GM06990 (cell line): ENCODE measurements around the gene TMTC1.

ENCODE experiments used
- DNase-seq: peaks from one replicate; pipeline ENCODE4 v3.0.0-alpha.2; 2011; ENCODE audit not compliant: insufficient read length; ENCODE audit errors: extremely low read depth
- H3K27me3 ChIP-seq: replicated peaks from 2 replicates; pipeline ENCODE4 v1.6.0; 2011; ENCODE audit warnings: low read length; ENCODE audit not compliant: control insufficient read depth, insufficient read depth
- H3K36me3 ChIP-seq: 2 replicates; pipeline ENCODE4 v1.5.1; 2011; ENCODE audit warnings: low read length; ENCODE audit not compliant: control insufficient read depth, insufficient read depth
- H3K4me3 ChIP-seq: replicated peaks from 2 replicates; pipeline ENCODE4 v1.5.1; 2011; ENCODE audit warnings: low read depth, mild to moderate bottlenecking, control low read depth, low read length
- TF ChIP-seq, protein P1 (sequence below): IDR thresholded peaks from 2 replicates; pipeline ENCODE4 v1.5.1; 2011; ENCODE audit warnings: low read length, control low read depth, mild to moderate bottlenecking, inconsistent platforms; ENCODE audit not compliant: insufficient read depth, poor library complexity, severe bottlenecking

TMTC1 gene

DNA sequence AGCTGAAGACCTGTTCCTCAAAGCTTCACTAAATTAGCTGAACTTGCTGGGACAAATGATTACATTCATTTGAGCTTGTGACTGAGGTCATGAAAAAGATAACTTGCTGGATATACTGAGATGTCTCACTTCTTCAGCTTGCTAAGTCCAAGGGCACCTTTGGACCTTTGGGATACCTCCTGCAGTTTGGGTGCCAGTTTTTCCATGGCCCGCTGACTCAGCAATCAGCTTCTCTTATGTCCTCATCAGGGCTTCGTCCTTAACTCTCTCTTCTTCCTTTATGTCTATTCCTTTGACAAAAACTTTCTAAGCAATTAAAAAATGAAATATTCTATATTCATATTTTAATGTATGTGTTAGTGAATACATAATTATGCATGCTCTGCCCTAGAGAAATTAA, 331.9 kb downstream of the TMTC1 start:
- no peaks in the 10 kb centered on the region for H3K27me3 ChIP-seq
- H3K4me3 ChIP-seq = no peak overlapping the region
- no peak for DNase-seq
- TF ChIP-seq, protein P1, sequence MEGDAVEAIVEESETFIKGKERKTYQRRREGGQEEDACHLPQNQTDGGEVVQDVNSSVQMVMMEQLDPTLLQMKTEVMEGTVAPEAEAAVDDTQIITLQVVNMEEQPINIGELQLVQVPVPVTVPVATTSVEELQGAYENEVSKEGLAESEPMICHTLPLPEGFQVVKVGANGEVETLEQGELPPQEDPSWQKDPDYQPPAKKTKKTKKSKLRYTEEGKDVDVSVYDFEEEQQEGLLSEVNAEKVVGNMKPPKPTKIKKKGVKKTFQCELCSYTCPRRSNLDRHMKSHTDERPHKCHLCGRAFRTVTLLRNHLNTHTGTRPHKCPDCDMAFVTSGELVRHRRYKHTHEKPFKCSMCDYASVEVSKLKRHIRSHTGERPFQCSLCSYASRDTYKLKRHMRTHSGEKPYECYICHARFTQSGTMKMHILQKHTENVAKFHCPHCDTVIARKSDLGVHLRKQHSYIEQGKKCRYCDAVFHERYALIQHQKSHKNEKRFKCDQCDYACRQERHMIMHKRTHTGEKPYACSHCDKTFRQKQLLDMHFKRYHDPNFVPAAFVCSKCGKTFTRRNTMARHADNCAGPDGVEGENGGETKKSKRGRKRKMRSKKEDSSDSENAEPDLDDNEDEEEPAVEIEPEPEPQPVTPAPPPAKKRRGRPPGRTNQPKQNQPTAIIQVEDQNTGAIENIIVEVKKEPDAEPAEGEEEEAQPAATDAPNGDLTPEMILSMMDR = no peak
- no peaks in the 10 kb centered on the region for H3K36me3 ChIP-seq
